GM12891 (cell line): ENCODE data around the gene CAPS. TPM values are rescaled to one million over a fixed set of nuclear protein-coding genes. Genes with fewer than 3 reads are reported as not detected.
"Not testable (repeated sequence)": the region's sequence is repeated elsewhere in the genome, so short reads cannot be mapped to it uniquely, and the experiment has no call there.

Source experiments
- DNase-seq: peaks from one replicate; pipeline ENCODE4 v3.0.0; 2011; ENCODE audit warnings: low spot score; ENCODE audit not compliant: insufficient read length
- FAIRE-seq: peaks from 2 replicates; lab custom pipeline; 2011; peaks lifted over from hg19 to GRCh38; lab: Jason Lieb, UNC
- PAX5 ChIP-seq: IDR thresholded peaks from 2 replicates; pipeline ENCODE4 v1.6.1; 2011; ENCODE audit warnings: low read length, moderate library complexity, mild to moderate bottlenecking; ENCODE audit not compliant: insufficient read depth, severe bottlenecking
- POLR2A ChIP-seq: IDR thresholded peaks from 2 replicates; pipeline ENCODE4 v1.6.1; 2011; ENCODE audit warnings: low read depth, low read length, control low read depth
- POLR2AphosphoS5 ChIP-seq: IDR thresholded peaks from 2 replicates; pipeline ENCODE4 v1.6.1; 2011; ENCODE audit warnings: low read depth, low read length, control low read depth
- POU2F2 ChIP-seq: IDR thresholded peaks from 2 replicates; pipeline ENCODE4 v1.6.1; 2011; ENCODE audit warnings: low read depth, mild to moderate bottlenecking, control low read depth, low read length, moderate library complexity
- SPI1 ChIP-seq: IDR thresholded peaks from 2 replicates; pipeline ENCODE4 v1.6.1; 2011; ENCODE audit warnings: low read depth, low read length, control low read depth
- TAF1 ChIP-seq: IDR thresholded peaks from 2 replicates; pipeline ENCODE4 v1.6.1; 2011; ENCODE audit warnings: low read depth, low read length, control low read depth
- polyA plus RNA-seq: library from polyadenylated mRNA; unstranded; fragments of >200 nt; gene quantifications from one replicate; pipeline ENCODE4 v1.2.1, GENCODE V29; 2012; ENCODE audit warnings: low read depth, missing spikeins, inconsistent platforms; ENCODE audit not compliant: missing spikeins

Gene CAPS
- 2.9 TPM for polyA plus RNA-seq

GRCh38 chr19:5913739-5914357 lies at the start of gene CAPS:
Gene CAPS, plus strand, starts transcription at chr19:5914254. Its CDS starts 153 bp downstream, at chr19:5914407.
- no peak for FAIRE-seq
- TF ChIP-seq POU2F2: no peak
- TF ChIP-seq POLR2AphosphoS5: no peak
- no peak for TF ChIP-seq POLR2A
- TF ChIP-seq PAX5: no peak
- no peak for TF ChIP-seq TAF1
- TF ChIP-seq SPI1: no peak
- DNase-seq: no peak

DNA sequence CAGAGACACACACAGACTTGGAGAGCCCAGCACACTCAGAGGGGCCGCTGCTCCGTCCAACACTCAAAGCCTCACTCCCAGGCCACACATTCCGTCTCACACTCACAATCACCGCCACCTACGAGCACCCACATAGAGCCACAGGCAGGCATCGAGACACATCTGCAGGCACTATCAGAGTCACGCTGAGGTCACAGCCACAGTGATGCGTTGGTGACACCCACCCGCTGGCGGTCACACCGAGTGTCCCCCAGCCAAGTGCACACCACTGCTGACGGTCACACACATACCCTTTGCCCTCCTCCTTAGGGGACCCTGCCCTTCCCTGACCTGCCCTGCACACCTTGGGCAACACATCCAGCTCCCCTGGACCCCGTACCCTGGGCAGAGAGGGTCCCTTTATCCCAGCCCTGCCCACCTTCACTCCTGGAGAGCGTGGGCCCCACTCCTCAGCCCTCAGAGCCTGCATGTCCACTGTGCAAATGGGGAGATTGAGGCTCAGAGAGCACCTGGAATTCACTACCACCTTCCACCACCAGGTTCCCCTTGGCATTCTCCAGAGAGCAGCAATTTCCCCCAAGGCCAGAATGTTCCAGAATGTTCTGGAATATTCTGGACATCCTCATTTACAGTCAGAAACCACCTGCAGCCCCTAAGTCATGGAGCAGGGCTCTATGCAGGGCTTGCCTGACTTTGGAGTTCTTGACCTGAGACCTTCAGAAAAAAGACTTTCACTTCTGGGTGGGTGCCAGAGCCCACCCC lies 49.1 kb upstream of the CAPS start:
- no peak for FAIRE-seq

GRCh38 chr19:5865772-5866171 lies 48.3 kb upstream of the CAPS start:
- DNase-seq (no peak), FAIRE-seq (no peak)
- TF ChIP-seq SPI1: no peak
- TF ChIP-seq PAX5: no peak
- TF ChIP-seq TAF1: no peak
- no peak for TF ChIP-seq POU2F2
- no peak for TF ChIP-seq POLR2A
- TF ChIP-seq POLR2AphosphoS5: no peak

More for the DNA sequence above, 49.1 kb upstream of the CAPS start:
- no peak for TF ChIP-seq SPI1
- no peak for TF ChIP-seq POLR2AphosphoS5
- no peak for TF ChIP-seq POLR2A
- TF ChIP-seq TAF1: no peak
- no peak for TF ChIP-seq POU2F2
- no peak for TF ChIP-seq PAX5
- DNase-seq: no peak

DNA sequence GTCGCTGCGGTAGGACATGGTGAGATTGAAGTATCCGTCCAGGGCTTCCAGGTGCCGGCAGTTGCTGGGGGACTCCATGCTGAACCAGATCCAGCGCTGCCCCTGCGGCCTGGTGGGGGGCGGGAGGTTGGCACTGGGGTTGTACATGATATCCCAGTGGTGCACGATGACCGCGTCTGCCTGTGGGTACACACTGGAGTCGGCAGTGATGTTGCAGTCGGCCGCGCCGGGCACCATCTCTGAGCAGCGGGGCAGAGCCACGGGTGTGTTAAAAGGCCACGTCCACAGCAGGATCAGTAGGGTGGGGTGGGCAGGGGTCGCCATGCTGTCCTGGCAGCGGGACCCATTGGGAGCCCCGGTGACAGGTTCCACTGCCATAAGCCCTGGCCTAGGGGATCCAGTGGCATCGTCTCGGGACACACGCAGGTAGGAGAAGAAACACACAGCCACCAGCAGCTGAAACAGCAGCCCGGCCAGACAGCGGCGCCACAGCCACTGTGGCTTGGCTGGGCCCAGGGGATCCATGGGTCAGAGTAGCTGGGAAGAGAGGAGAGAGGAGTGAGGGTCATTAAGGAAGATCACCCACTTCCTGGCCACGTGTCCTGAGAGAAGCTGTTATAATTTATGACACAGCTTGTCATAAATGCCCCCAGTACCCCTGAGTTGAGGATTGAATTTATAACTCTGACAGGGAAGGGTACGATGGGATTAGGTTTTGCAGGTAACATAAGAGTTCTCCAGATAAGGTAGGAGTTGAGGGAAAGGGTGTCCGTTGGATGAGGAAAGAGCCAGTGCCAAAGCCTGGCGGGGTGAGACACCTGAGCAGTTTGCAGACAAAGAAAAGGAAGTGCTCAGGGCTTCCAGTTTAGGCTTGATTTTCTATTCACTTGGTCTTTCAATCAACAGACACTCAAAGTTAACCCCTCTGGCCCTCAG lies 46.6 kb upstream of the CAPS start:
- DNase-seq (no peak), FAIRE-seq (no peak)
- TF ChIP-seq POU2F2 (no peak), PAX5 (no peak), TAF1 (no peak), SPI1 (no peak), POLR2A (no peak), POLR2AphosphoS5 (no peak)

DNA sequence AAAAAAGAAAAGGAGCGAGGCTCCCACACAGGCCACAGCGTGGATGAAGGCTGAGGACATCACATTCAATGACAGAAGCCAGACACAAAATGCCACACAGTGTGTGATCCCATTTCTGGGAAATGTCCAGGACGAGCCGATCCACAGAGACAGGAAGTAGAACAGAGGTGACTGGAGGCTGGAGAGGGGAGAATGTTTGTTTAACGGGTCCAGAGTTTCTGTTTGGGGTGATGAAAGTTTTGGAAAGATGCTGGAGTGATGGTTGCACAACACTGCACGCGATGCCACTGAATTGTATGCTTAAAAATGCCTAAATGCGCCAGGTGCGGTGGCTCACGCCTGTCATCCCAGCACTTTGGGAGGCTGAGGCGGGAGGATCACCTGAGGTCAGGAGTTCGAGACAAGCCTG lies 43.1 kb upstream of the CAPS start:
- no peak for FAIRE-seq
- DNase-seq: no peak
- TF ChIP-seq TAF1 (no peak), SPI1 (no peak), POU2F2 (no peak), POLR2AphosphoS5 (no peak), POLR2A (no peak), PAX5 (no peak)

DNA sequence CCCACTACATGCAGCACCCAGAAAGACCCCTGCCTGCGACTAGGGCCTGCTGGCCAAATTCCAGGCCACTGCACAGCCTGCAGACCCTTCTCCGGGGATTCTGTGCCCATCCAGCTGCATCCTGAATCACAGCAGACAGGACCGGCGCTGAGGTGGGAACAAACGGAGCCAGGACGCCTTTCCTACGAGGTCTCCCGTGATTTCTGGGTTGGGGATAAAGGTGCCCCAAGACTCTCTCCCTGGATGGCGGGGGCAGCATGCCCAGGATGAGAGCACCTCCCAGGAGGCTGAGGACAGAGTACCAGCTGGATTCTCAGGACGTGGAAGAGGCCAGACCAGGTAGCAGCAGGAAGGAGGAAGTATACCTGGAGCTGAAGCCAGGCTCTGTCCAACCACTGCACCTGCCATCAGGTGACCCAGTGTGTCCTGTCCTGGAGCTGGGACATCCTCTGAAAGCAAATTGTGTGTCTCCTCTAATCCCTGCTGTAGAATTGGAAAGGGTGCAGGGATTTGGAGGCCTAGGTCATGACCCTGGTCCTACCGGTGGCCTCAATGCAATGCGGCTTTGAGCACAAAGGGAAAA lies 40.3 kb upstream of the CAPS start:
- FAIRE-seq (no peak), DNase-seq (no peak)
- TF ChIP-seq POLR2AphosphoS5 (no peak), POLR2A (no peak), TAF1 (no peak), PAX5 (no peak), SPI1 (no peak), POU2F2 (no peak)

- not testable (repeated sequence) for FAIRE-seq, DNase-seq
Measured at GRCh38 chr19:5874496-5874895, 39.6 kb upstream of the CAPS start.

DNA sequence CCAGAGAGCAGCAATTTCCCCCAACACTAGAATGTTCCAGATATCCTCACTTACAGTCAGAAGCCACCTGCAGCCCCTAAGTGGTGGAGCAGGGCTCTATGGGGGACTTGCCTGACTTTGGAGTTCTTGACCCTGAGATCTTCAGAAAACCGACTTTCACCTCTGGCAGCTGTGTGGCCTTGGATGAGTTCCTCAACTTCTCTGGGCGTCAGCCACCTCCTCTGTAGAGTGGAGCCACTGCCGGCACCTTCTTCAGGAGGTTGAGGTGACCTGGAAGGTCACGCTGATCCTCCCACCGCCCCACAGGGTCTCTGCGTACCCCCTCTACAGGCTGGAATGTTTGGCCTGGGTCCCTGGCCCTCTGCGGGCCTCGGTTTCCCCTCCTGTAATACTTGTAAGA lies 36.6 kb upstream of the CAPS start:
- no peak for DNase-seq

GRCh38 chr19:5877882-5878281 lies 36.2 kb upstream of the CAPS start:
- DNase-seq: no peak
- TF ChIP-seq POLR2A (no peak), SPI1 (no peak), PAX5 (no peak), POU2F2 (no peak), POLR2AphosphoS5 (no peak), TAF1 (no peak)
- no peak for FAIRE-seq

More for the DNA sequence above, 36.6 kb upstream of the CAPS start:
- no peak for FAIRE-seq
- TF ChIP-seq POLR2A (no peak), POLR2AphosphoS5 (no peak), TAF1 (no peak), PAX5 (no peak), POU2F2 (no peak), SPI1 (no peak)

GRCh38 chr19:5880196-5880595 lies 33.9 kb upstream of the CAPS start:
- TF ChIP-seq POLR2AphosphoS5 (no peak), SPI1 (no peak), TAF1 (no peak), POLR2A (no peak), POU2F2 (no peak), PAX5 (no peak)
- no peak for FAIRE-seq
- no peak for DNase-seq
